ENCODE results near the gene GABRB1.
A peak's percentile ranks its signal among the peaks of the same experiment; 100 is the strongest.
"Not testable (repeated sequence)": the region's sequence is repeated elsewhere in the genome, so short reads cannot be mapped to it uniquely, and the experiment has no call there.

Gene GABRB1

DNA sequence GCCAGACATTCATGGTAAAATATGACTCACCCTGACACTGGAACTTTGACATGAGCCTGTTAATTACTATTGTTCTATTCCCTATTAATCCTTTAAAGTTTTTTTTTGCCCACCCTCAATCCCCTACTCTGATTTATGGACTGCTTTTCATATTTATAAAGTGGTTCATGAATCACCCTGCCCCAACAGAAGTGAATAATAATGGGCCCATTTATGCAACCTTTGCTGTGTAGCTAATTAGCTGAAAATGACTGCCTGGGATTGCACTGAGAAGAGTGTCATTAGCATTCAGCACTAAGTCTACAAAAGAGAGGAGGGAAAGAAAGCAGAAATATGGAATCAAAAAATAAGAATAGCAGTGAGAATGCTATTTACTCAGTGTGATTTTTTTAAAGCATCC lies 277.8 kb downstream of the GABRB1 start:
- DNase-seq (ENCODE audit: low spot score): no peak

DNA sequence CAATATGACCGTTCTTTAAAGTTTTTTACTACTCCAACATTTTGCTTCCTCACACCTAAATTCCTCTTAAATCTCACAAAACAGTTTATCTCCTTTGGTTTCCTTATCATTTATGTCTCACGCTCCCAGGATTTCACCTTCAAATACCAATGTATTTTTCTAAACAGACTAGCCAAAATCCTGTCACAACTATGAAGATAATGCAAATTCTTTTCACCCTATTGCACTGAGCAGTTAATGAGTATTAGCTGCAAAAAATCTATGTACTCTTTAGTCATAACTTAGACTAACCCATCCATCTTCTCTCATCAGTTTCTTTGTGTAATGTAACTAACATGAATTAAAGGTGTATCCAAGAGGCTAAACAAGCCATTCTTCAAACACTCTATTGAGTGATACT lies 280.8 kb downstream of the GABRB1 start:
- DNase-seq (ENCODE audit: low spot score): no peak

DNA sequence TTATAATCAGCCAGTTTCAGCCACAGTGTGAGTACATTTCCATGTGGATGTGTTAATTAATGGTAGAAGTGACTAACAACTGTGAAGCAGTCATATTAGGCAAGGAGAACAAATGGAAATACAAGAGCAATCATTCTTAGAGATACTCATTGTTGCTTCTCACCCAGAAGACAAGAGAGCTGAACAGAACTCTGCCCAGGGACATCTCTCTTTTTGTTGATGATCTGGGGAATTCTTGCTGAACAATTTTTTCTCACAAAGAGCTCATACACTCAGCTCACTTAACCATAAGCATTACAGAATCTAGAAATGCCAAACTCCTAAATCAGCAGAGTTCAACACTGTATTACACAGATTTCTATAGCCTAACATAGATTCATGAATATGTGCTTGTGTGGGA lies 282.0 kb downstream of the GABRB1 start:
- DNase-seq (ENCODE audit: low spot score): no peak

DNA sequence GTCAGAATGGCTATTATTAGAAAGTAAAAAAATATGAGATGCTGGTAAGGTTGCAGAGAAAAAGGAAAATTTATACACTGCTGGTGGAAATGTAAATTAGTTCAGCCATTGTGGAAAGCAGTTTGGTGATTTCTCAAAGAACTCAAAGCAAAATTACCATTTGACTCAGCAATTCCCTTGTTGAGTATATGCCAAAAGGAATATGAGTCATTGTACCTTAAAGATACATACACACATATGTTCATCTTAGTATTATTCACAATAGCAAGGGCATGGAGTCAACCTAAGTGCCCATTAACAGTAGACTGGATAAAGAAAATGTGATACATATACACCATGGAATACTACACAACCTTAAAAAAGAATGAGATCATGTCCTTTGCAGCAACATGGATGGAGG lies 284.0 kb downstream of the GABRB1 start:
- DNase-seq (ENCODE audit: low spot score): peak; percentile 69

- no peak for DNase-seq (ENCODE audit: low spot score)
Observed at GRCh38 chr4:47326025-47326424, 294.7 kb downstream of the GABRB1 start.

DNA sequence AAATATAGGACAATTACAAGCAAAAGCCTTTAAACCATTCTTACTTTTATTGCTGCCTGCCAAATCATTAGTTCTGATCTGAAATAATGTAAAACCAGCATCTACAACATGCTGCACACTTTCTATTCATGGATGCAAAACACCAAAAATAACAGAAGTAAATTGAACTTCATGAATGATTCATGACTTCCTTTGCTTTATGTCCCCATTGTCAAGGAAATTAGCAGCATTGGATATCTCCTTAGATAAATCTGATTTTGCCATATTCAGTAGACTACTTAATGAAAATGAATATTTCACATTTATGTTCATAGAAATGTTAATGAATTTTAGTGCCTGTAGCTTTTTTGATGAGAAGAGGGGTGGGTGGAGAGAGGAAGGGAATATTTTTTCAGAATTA lies 299.5 kb downstream of the GABRB1 start:
- DNase-seq (ENCODE audit: low spot score): no peak

- no peak for DNase-seq (ENCODE audit: low spot score)
Observed at GRCh38 chr4:47334652-47335051, 303.3 kb downstream of the GABRB1 start.

DNA sequence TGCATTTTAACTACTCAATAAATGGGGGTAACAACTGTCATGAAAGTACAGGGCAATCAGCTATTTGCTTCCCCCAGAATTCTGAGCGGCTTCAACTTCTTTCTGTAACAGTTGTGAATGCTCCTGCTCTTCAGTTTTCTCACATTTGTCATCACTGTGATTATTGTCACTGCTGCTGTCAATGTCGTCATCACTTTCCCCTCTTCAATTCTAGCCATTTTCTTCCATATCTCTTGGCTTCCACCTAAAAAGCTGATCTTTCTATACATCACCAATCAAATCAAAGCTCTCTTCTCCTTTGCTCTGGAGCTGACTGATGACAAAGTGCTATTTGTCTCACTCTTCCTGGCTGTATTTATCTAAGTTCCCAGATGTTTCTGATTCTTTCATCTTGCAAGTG lies 306.5 kb downstream of the GABRB1 start:
- no peak for DNase-seq (ENCODE audit: low spot score)

GRCh38 chr4:47340914-47341313 lies 309.5 kb downstream of the GABRB1 start:
- no peak for DNase-seq (ENCODE audit: low spot score)

GRCh38 chr4:47342796-47343195 lies 311.4 kb downstream of the GABRB1 start:
- DNase-seq (ENCODE audit: low spot score): no peak

DNA sequence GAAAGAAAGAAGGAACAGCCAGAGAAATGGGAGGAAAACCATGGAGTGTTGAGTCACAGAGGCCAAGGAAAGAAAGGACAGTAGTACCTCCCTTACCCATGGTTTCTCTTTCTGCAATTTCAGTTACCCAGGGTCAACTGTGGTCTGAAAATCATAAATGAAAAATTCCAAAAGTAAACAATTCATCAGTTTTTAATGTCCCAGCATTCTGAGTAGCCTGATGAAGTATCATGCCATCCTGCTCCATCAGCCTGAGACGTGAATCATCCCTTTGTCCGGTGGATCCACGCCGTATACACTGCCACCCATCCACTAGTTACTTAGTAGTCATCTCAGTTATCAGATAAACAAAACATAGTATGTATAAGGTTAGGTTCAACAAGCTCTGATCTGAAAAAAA lies 318.0 kb downstream of the GABRB1 start:
- no peak for DNase-seq (ENCODE audit: low spot score)

GRCh38 chr4:47355568-47355967 lies 324.2 kb downstream of the GABRB1 start:
- no peak for DNase-seq (ENCODE audit: low spot score)

- DNase-seq (ENCODE audit: low spot score): no peak
Observed at GRCh38 chr4:47359891-47360290, 328.5 kb downstream of the GABRB1 start.

GRCh38 chr4:47367761-47368160 lies 336.4 kb downstream of the GABRB1 start:
- no peak for DNase-seq (ENCODE audit: low spot score)

DNA sequence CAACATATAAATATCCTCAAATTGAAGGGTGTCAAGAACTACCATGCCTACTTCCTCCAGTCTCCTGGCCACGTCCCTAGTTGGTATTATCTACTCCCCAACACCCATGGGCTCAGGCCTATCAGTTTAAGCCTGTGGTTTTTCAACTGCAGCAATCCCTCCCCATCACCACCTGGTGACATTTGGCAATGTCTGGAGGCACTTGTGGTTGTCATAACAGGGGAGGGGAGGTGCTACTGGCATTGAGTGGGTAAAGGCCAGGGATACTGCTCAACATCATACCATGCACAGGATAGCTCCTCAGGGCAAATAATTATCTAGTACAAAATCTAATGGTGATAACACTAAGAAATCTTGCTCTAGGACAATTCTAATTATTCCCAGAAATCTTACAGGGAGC lies 336.8 kb downstream of the GABRB1 start:
- DNase-seq (ENCODE audit: low spot score): no peak

DNA sequence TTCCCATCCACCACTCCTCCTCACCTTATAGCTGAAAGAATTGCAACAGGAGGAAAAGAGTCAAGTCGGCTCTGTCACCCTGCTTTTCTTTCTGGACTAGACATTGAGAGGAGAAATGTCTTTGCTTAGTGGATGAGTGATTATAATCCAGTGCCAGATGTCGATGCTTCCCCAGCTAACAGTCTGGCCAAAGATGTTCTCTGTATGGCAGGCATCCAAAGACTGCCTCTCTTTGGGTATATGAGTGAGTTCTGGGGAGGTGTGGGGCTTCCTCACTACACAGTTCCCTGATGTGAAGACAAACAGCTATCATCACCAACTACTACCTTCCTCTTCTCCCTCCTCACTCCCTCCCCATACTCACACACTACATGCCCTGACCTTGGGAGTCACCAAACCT lies 341.2 kb downstream of the GABRB1 start:
- no peak for DNase-seq (ENCODE audit: low spot score)

DNA sequence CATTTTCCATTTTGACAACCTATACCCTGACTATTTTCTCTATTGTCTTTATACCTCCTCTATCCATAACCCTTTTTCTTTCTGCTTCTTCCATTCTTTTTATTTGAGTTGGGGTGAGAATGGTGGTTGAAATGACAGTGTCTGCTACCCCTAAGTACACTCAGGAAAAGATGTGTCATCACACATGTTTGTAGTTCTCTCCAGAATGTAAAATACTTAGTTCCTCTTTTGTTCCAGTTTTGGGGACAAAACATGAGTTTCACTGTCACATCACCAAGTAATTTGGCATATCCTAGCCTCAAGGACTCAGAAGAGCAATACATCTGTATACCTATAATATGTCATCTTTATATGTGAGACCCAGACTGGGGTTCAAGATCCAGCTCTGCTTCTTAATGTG lies 341.8 kb downstream of the GABRB1 start:
- no peak for DNase-seq (ENCODE audit: low spot score)

DNA sequence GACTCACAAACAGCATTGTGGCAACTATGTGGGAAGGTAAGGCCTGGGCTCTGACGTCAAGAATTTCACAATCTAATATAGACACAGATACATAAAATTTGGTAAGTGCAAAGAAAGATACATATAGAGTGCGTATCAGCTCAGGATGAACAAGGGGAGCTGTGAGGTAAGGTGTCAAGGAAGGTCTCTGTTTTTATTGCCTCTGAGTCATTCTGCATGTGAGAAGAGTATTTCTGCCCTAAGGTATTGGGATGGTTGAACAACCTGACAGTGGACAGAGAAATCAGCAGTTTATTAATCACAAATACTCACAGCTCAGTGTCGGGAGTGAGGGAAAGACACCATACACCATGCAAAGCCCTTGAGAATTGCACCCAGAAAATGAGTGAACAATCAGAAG lies 342.3 kb downstream of the GABRB1 start:
- DNase-seq (ENCODE audit: low spot score): no peak

GRCh38 chr4:47374477-47374876 lies 343.1 kb downstream of the GABRB1 start:
- no peak for DNase-seq (ENCODE audit: low spot score)

DNA sequence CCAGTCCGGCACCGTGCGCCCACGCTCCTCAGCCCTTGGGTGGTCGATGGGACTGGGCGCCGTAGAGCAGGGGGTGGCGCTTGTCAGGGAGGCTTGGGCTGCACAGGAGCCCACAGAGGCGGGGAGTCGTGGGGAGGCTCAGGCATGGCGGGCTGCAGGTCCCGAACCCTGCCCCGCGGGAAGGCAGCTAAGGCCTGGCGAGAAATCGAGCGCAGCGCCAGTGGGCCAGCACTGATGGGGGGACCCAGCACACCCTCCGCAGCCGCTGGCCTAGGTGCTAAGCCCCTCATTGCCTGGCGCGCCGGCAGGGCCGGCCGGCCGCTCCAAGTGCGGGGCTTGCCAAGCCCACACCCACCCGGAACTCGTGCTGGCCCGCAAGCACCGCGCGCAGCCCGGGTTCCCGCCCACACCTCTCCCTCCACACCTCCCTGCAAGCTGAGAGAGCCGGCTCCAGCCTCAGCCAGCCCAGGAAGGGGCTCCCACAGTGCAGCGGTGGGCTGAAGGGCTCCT lies 346.7 kb downstream of the GABRB1 start:
- not testable (repeated sequence) for DNase-seq (ENCODE audit: low spot score)

GRCh38 chr4:47381172-47381571 lies 349.8 kb downstream of the GABRB1 start:
- DNase-seq (ENCODE audit: low spot score): no peak

DNA sequence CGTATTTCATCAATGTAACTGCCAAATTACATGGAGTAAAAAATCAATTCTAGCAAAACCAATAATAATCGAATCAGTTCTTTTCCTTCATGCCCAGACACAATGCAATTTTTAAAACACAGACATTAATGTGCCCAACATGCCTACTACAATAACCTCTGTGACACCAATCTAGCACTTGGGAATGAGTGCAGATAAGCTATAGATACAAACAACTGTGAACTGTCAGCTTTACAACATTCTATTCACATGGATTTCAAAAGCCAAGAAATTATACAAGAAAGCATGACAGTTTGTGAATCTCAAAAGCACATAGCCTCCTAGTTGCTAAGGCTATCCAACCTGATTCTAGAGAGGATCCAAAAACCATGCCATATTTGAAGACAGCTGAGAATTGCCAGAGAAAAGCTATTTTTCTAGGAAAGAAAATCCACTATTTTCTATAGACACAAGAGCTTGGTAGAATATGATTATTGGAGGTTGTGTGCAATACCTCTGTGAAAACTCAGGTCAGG lies 351.5 kb downstream of the GABRB1 start:
- no peak for DNase-seq (ENCODE audit: low spot score)

- DNase-seq (ENCODE audit: low spot score): peak; percentile 17
Observed at GRCh38 chr4:47383829-47384427, 352.6 kb downstream of the GABRB1 start.

GRCh38 chr4:47386146-47386545 lies 354.8 kb downstream of the GABRB1 start:
- no peak for DNase-seq (ENCODE audit: low spot score)
